GM12878 (cell line): ENCODE data around the gene PCNX4. TPM values are rescaled to one million over a fixed set of nuclear protein-coding genes. Genes with fewer than 3 reads are reported as not detected.

ENCODE experiments used
- ATAC-seq: fragments of 200-7000 bp; cut with Tn5 transposase; 3 replicates; pipeline ENCODE4 v1.9.1; 2020; ENCODE audit warnings: mild to moderate bottlenecking, moderate library complexity
- BruUV-seq: library from RNA; stranded (reverse); fragments of 400-500 nt; replicated peaks from 2 replicates; lab custom pipeline; 2021; lab: Mats Ljungman, UMichigan
- CTCF ChIA-PET: fragments of 300-600 bp; sonication (Branson Sonifier 250); formaldehyde crosslinking; extraction: SDS; loops from one replicate; lab custom pipeline; 2021; ENCODE audit warnings: inconsistent platforms; lab: Yijun Ruan, JAX
- POLR2A ChIA-PET: fragments of 350-600 bp; formaldehyde crosslinking; extraction: SDS; loops from one replicate; lab custom pipeline; 2021; ENCODE audit warnings: inconsistent platforms; lab: Charles Lee
- RAD21 ChIA-PET: fragments of 300-600 bp; sonication (Branson Sonifier 250); formaldehyde crosslinking; loops from one replicate; lab custom pipeline; 2023; ENCODE audit warnings: antibody characterized with exemption; ENCODE audit not compliant: unreplicated experiment; lab: Charles Lee
- SMC1A ChIA-PET: fragments of 300-600 bp; sonication (Branson Sonifier 250); formaldehyde crosslinking; loops from one replicate; lab custom pipeline; 2023; ENCODE audit not compliant: unreplicated experiment, uncharacterized antibody; lab: Charles Lee
- DNase-seq: peaks from one replicate; pipeline ENCODE4 v3.0.0-alpha.2; 2011; ENCODE audit warnings: low read depth, low spot score
- FAIRE-seq: peaks from 3 replicates; lab custom pipeline; 2011; peaks lifted over from hg19 to GRCh38; lab: Jason Lieb, UNC
- H2AFZ ChIP-seq: 2 replicates; pipeline ENCODE4 v1.6.0; 2011; ENCODE audit warnings: low read depth, low read length, control low read depth; ENCODE audit not compliant: control insufficient read depth
- H3K27ac ChIP-seq: 2 replicates; pipeline ENCODE4 v1.5.1; 2011; ENCODE audit warnings: control low read depth; ENCODE audit not compliant: control insufficient read depth, insufficient read depth
- H3K27me3 ChIP-seq, 2 experiments: replicated peaks in 1 of 2; 2 replicates each; pipeline versions ENCODE4 v1.6.0 to v1.6.1; 2011; ENCODE audit warnings: low read length in 1 of 2; ENCODE audit not compliant: control insufficient read depth in 2 of 2, insufficient read depth in 2 of 2
- H3K36me3 ChIP-seq, 2 experiments: 2 replicates each; pipeline ENCODE4 v1.5.1; 2011; ENCODE audit warnings: low read length in 1 of 2; ENCODE audit not compliant: control insufficient read depth in 2 of 2, insufficient read depth in 2 of 2
- H3K4me1 ChIP-seq: 2 replicates; pipeline ENCODE4 v1.6.1; 2011; ENCODE audit warnings: mild to moderate bottlenecking, low read length, moderate library complexity, mixed read lengths; ENCODE audit not compliant: control insufficient read depth, insufficient read depth
- H3K4me2 ChIP-seq: 2 replicates; pipeline ENCODE4 v1.6.0; 2011; ENCODE audit warnings: control low read depth; ENCODE audit not compliant: control insufficient read depth, insufficient read depth
- H3K4me3 ChIP-seq: fragments of 200-600 bp; sonication (generic); 2 replicates; pipeline ENCODE4 v1.5.1; 2016
- H3K79me2 ChIP-seq: 2 replicates; pipeline ENCODE4 v1.6.0; 2011; ENCODE audit warnings: low read length; ENCODE audit not compliant: control insufficient read depth, insufficient read depth
- H3K9ac ChIP-seq: 2 replicates; pipeline ENCODE4 v1.8.0; 2011; ENCODE audit warnings: low read length, control low read depth, mixed read lengths; ENCODE audit not compliant: control insufficient read depth, insufficient read depth
- H3K9me3 ChIP-seq: replicated peaks from 3 replicates; pipeline ENCODE4 v1.5.1; 2011; ENCODE audit warnings: mild to moderate bottlenecking, low read length; ENCODE audit not compliant: control insufficient read depth, insufficient read depth
- H4K20me1 ChIP-seq: 2 replicates; pipeline ENCODE4 v1.6.0; 2011; ENCODE audit not compliant: control insufficient read depth, insufficient read depth
- BCL11A ChIP-seq: IDR thresholded peaks from 2 replicates; pipeline ENCODE4 v1.6.1; 2011; ENCODE audit warnings: low read depth, low read length
- MYC ChIP-seq: IDR thresholded peaks from 2 replicates; pipeline ENCODE4 v1.6.1; 2011; ENCODE audit warnings: mild to moderate bottlenecking, low read length, moderate library complexity, inconsistent platforms; ENCODE audit not compliant: insufficient read depth, insufficient replicate concordance, insufficient read length, severe bottlenecking
- NBN ChIP-seq: fragments of 450-650 bp; IDR thresholded peaks from 2 replicates; pipeline ENCODE4 v1.6.1; 2016
- NFYB ChIP-seq: IDR thresholded peaks from 2 replicates; pipeline ENCODE4 v1.6.1; 2011; ENCODE audit warnings: low read depth, mild to moderate bottlenecking, low read length, improper control_type of control experiment, moderate library complexity; ENCODE audit not compliant: insufficient read depth
- NR2F1 ChIP-seq: fragments of 450-650 bp; conservative IDR thresholded peaks from 2 replicates; pipeline ENCODE4 v1.6.1; 2017; ENCODE audit warnings: mild to moderate bottlenecking
- POLR2AphosphoS2 ChIP-seq: IDR thresholded peaks from 2 replicates; pipeline ENCODE4 v1.6.1; 2011; ENCODE audit warnings: low read depth, mild to moderate bottlenecking, low read length, improper control_type of control experiment, moderate library complexity
- POLR2AphosphoS5 ChIP-seq: IDR thresholded peaks from 2 replicates; pipeline ENCODE4 v1.6.1; 2011; ENCODE audit warnings: mild to moderate bottlenecking, low read length, inconsistent platforms
- RUNX3 ChIP-seq: IDR thresholded peaks from 2 replicates; pipeline ENCODE4 v1.6.1; 2012; ENCODE audit warnings: low read length, inconsistent platforms
- YY1 ChIP-seq: IDR thresholded peaks from 2 replicates; pipeline ENCODE4 v1.6.1; 2011; ENCODE audit warnings: low read depth, mild to moderate bottlenecking, low read length
- WGBS: methylation state at CpG from one replicate; pipeline ENCODE4 v1.1.6; 2016; ENCODE audit warnings: low lambda C conversion rate; ENCODE audit not compliant: insufficient replicate concordance, insufficient coverage; ENCODE audit errors: missing lambda C conversion rate; 5-methylcytosine and 5-hydroxymethylcytosine counted together
- in situ Hi-C: fragments of 300-500 bp; cut with MboI; formaldehyde crosslinking; loops from 9 replicates; pipeline ENCODE4 v1.14.3; 2018; ENCODE audit warnings: mixed read lengths
- intact Hi-C: fragments of 100-400 bp; cut with micrococcal nuclease; formaldehyde crosslinking; loops from one replicate; pipeline ENCODE4 v1.14.2; 2022; ENCODE audit not compliant: unreplicated experiment
- polyA plus RNA-seq, 11 experiments: library from polyadenylated mRNA; depleted of rRNA in 4 of 11; unstranded in 6 of 11; stranded (reverse) in 5 of 11; fragments of >200 nt; fragmentation: Nextera tagmentation in 4 of 11; fragmentation: Illumina TruSeq in 1 of 11; extraction: Ambion mirVana in 4 of 11; extraction: Trizol in 1 of 11; gene quantifications; 1 replicate in 1 of 11; 2 replicates in 10 of 11; pipeline versions ENCODE4 v1.2.1 to v1.2.3, GENCODE V29; 2011 to 2016; ENCODE audit warnings: inconsistent platforms in 2 of 11, missing spikeins in 2 of 11, low read depth in 1 of 11
- total RNA-seq, 4 experiments: library from RNA; depleted of rRNA in 3 of 4; stranded (reverse); fragments of >200 nt in 3 of 4; fragmentation: Illumina TruSeq in 1 of 4; extraction: Trizol in 1 of 4; gene quantifications; 2 replicates each; pipeline versions ENCODE4 v1.2.1 to v1.2.3, GENCODE V29; 2013 to 2021
- TF ChIP-seq, protein P1 (sequence below): fragments of 450-650 bp; IDR thresholded peaks from 2 replicates; pipeline ENCODE4 v1.6.1; 2017; ENCODE audit warnings: mild to moderate bottlenecking, moderate library complexity
- TF ChIP-seq, protein P2 (sequence below): IDR thresholded peaks from 2 replicates; pipeline ENCODE4 v1.6.1; 2012; ENCODE audit warnings: mild to moderate bottlenecking, low read depth, low read length
- TF ChIP-seq, protein P3 (sequence below), 3 experiments: IDR thresholded peaks in 2 of 3; conservative IDR thresholded peaks in 1 of 3; 2 replicates each; pipeline ENCODE4 v1.5.1; 2011; ENCODE audit warnings: low read depth in 3 of 3, low read length in 3 of 3, mild to moderate bottlenecking in 3 of 3, control low read depth in 2 of 3, moderate library complexity in 2 of 3, inconsistent platforms in 1 of 3, mixed read lengths in 1 of 3; ENCODE audit not compliant: control insufficient read depth in 2 of 3, insufficient read depth in 1 of 3; ENCODE audit errors: extremely low read depth in 1 of 3

The PCNX4 gene
- total and polyA plus RNA-seq, 10 of the 15 experiments (the other 5 are each of a cell fraction or from before 2014, with no cell fraction given): 13.8 to 56.6 (median 39.4) TPM

DNA sequence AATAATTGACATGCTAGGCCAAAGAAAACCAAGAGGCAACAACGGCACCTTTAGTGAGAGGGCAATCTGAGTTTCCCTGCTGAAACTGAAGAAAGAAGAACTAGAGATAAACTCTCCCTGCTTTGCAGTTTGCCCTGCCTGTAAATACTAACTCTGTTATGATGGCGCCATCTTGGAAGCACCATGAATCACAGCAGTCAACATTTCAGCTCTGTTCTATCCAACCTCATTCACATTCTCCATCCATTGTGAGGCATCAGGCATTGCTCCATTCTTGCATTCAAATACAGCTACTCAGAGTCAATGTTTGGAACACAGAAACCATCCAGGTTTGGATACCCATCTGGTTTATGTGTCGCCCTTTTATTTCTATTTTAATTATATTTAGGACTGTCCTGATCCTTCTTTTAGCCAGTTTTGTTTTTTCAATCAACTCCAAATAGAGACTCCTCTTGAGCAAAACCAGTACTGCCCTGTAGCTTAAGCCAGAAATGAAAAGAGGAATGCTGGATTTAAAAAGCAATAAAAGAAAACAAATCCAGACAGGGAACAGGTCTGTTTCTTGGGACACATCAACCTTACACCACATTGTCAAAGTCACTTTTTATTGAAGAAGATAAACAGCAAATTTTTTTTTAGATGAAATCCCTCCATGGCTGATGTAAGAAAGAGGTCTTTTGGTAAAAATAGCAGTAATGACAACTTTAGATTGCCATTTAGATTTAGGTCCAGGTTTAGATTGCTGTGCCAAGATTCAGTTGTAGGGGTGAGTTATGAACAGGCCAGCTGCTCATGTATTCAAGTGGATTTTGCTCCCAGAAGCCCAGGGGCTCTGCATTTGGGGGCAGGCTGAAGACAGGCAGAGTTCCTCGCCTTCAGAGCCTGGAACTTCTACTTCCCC is 124.0 kb downstream of the PCNX4 start:
- no peaks in the 10 kb centered on the region for H4K20me1 ChIP-seq
- no peak for DNase-seq
- no peak overlapping the region for H3K9ac ChIP-seq
- WGBS: 98% methylated on average over 4 of the region's 4 CpGs
- no peaks in the 10 kb centered on the region for H3K36me3 ChIP-seq
- H3K4me1 ChIP-seq: peaks cover 40% of the 10 kb centered on the region
- no peak overlapping the region for H3K4me3 ChIP-seq
- no peak overlapping the region for H2AFZ ChIP-seq
- ChIA-PET CTCF (interaction anchor here (0.7 to 6.3 kb wide), 12 partner anchors 9 to 132 kb away, joined by 3 to 38 read pairs (median 6); partner anchors contain the start of gene PPM1A), RAD21 (interaction anchor here (1.0 to 15.8 kb wide), 8 partner anchors 11 to 138 kb away, joined by 3 to 446 read pairs (median 5); partner anchors contain the start of gene PPM1A), SMC1A (interaction anchor here (0.7 to 17.6 kb wide), 12 partner anchors 9 to 115 kb away, joined by 3 to 303 read pairs (median 6); partner anchors contain the start of gene PPM1A), POLR2A (interaction anchor here (0.7 to 15.6 kb wide), 6 partner anchors 12 to 112 kb away, joined by 3 to 251 read pairs (median 48); partner anchors contain the start of gene PPM1A)
- H3K79me2 ChIP-seq: no peaks in the 10 kb centered on the region
- H3K4me2 ChIP-seq: no peak overlapping the region
- ATAC-seq: no peak
- BruUV-seq: TSS peak; percentile 65
- H3K27ac ChIP-seq: 0 out of 2 replicates have a peak overlapping the region, but pooled peaks have one; percentile 13
- intact Hi-C loops (no loop called here), in situ Hi-C loops (no loop called here)
- FAIRE-seq: no peak
- H3K9me3 ChIP-seq: no peaks in the 10 kb centered on the region
- no peaks in the 10 kb centered on the region for H3K27me3 ChIP-seq
- 0 out of 2 replicates have a peak, but pooled peaks have one; percentile 43 for TF ChIP-seq POLR2AphosphoS5
- TF ChIP-seq, protein P1, sequence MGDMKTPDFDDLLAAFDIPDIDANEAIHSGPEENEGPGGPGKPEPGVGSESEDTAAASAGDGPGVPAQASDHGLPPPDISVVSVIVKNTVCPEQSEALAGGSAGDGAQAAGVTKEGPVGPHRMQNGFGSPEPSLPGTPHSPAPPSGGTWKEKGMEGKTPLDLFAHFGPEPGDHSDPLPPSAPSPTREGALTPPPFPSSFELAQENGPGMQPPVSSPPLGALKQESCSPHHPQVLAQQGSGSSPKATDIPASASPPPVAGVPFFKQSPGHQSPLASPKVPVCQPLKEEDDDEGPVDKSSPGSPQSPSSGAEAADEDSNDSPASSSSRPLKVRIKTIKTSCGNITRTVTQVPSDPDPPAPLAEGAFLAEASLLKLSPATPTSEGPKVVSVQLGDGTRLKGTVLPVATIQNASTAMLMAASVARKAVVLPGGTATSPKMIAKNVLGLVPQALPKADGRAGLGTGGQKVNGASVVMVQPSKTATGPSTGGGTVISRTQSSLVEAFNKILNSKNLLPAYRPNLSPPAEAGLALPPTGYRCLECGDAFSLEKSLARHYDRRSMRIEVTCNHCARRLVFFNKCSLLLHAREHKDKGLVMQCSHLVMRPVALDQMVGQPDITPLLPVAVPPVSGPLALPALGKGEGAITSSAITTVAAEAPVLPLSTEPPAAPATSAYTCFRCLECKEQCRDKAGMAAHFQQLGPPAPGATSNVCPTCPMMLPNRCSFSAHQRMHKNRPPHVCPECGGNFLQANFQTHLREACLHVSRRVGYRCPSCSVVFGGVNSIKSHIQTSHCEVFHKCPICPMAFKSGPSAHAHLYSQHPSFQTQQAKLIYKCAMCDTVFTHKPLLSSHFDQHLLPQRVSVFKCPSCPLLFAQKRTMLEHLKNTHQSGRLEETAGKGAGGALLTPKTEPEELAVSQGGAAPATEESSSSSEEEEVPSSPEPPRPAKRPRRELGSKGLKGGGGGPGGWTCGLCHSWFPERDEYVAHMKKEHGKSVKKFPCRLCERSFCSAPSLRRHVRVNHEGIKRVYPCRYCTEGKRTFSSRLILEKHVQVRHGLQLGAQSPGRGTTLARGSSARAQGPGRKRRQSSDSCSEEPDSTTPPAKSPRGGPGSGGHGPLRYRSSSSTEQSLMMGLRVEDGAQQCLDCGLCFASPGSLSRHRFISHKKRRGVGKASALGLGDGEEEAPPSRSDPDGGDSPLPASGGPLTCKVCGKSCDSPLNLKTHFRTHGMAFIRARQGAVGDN: peak; percentile 54; the same call in 1 of the 2 replicates
- no peak for TF ChIP-seq MYC
- TF ChIP-seq RUNX3: no peak
- TF ChIP-seq, protein P2, sequence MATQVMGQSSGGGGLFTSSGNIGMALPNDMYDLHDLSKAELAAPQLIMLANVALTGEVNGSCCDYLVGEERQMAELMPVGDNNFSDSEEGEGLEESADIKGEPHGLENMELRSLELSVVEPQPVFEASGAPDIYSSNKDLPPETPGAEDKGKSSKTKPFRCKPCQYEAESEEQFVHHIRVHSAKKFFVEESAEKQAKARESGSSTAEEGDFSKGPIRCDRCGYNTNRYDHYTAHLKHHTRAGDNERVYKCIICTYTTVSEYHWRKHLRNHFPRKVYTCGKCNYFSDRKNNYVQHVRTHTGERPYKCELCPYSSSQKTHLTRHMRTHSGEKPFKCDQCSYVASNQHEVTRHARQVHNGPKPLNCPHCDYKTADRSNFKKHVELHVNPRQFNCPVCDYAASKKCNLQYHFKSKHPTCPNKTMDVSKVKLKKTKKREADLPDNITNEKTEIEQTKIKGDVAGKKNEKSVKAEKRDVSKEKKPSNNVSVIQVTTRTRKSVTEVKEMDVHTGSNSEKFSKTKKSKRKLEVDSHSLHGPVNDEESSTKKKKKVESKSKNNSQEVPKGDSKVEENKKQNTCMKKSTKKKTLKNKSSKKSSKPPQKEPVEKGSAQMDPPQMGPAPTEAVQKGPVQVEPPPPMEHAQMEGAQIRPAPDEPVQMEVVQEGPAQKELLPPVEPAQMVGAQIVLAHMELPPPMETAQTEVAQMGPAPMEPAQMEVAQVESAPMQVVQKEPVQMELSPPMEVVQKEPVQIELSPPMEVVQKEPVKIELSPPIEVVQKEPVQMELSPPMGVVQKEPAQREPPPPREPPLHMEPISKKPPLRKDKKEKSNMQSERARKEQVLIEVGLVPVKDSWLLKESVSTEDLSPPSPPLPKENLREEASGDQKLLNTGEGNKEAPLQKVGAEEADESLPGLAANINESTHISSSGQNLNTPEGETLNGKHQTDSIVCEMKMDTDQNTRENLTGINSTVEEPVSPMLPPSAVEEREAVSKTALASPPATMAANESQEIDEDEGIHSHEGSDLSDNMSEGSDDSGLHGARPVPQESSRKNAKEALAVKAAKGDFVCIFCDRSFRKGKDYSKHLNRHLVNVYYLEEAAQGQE: no peak
- TF ChIP-seq POLR2AphosphoS2: no peak
- TF ChIP-seq NR2F1: no peak
- no peak for TF ChIP-seq NBN
- TF ChIP-seq BCL11A: no peak
- no peak for TF ChIP-seq NFYB
- TF ChIP-seq, protein P3, sequence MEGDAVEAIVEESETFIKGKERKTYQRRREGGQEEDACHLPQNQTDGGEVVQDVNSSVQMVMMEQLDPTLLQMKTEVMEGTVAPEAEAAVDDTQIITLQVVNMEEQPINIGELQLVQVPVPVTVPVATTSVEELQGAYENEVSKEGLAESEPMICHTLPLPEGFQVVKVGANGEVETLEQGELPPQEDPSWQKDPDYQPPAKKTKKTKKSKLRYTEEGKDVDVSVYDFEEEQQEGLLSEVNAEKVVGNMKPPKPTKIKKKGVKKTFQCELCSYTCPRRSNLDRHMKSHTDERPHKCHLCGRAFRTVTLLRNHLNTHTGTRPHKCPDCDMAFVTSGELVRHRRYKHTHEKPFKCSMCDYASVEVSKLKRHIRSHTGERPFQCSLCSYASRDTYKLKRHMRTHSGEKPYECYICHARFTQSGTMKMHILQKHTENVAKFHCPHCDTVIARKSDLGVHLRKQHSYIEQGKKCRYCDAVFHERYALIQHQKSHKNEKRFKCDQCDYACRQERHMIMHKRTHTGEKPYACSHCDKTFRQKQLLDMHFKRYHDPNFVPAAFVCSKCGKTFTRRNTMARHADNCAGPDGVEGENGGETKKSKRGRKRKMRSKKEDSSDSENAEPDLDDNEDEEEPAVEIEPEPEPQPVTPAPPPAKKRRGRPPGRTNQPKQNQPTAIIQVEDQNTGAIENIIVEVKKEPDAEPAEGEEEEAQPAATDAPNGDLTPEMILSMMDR (IDR thresholded peaks at IDR 0.05 in 2 of 3, conservative IDR thresholded peaks at IDR 0.05 in 1 of 3; ENCODE audit: control insufficient read depth in 2 of 3, extremely low read depth in 1 of 3, insufficient read depth in 1 of 3, low read depth in 3 of 3, low read length in 3 of 3): no peak
- peak; percentile 76 for TF ChIP-seq YY1
